Thymus (tissue), 11 donors: Measurements from ENCODE around the gene ZNF780A. TPM values are rescaled to one million over a fixed set of nuclear protein-coding genes. Genes with fewer than 3 reads are reported as not detected.

Experiments used
- DNase-seq, 9 donors: peaks; one replicate each; pipeline ENCODE4 v3.0.0-alpha.2; 2013; ENCODE audit warnings: low spot score in 9 of 9, low read depth in 6 of 9, missing footprints in 1 of 9
- H3K27ac ChIP-seq, 2 donors: one replicate each; pipeline ENCODE4 v1.5.1; 2013; ENCODE audit warnings: control low read depth in 1 of 2, low read depth in 1 of 2, low read length in 1 of 2, mild to moderate bottlenecking in 1 of 2, moderate library complexity in 1 of 2
- H3K27me3 ChIP-seq, 2 donors: one replicate each; pipeline ENCODE4 v1.5.1; 2013; ENCODE audit warnings: low read length in 1 of 2; ENCODE audit not compliant: control insufficient read depth in 2 of 2, insufficient read depth in 1 of 2
- H3K36me3 ChIP-seq, 2 donors: one replicate each; pipeline ENCODE4 v1.5.1; 2013; ENCODE audit warnings: low read length in 1 of 2, mild to moderate bottlenecking in 1 of 2, moderate library complexity in 1 of 2; ENCODE audit not compliant: control insufficient read depth in 2 of 2, insufficient read depth in 2 of 2
- H3K4me1 ChIP-seq, 2 donors: one replicate each; pipeline ENCODE4 v1.5.1; 2013; ENCODE audit warnings: low read length in 2 of 2; ENCODE audit not compliant: control insufficient read depth in 2 of 2, insufficient read depth in 2 of 2
- H3K4me3 ChIP-seq, 2 donors: one replicate each; pipeline ENCODE4 v1.5.1; 2013; ENCODE audit warnings: low read length in 2 of 2, control low read depth in 1 of 2, mild to moderate bottlenecking in 1 of 2
- H3K9me3 ChIP-seq, 2 donors: one replicate each; pipeline ENCODE4 v1.5.1; 2013; ENCODE audit warnings: low read length in 1 of 2, mild to moderate bottlenecking in 1 of 2; ENCODE audit not compliant: control insufficient read depth in 2 of 2, insufficient read depth in 1 of 2
- whole genome bisulfite sequencing: extraction: QIAGEN DNeasy Blood & Tissue Kit; methylation state at CpG from one replicate; pipeline ENCODE4 v1.1.7; 2013; 5-methylcytosine and 5-hydroxymethylcytosine counted together
- polyA plus RNA-seq: library from polyadenylated mRNA; stranded (reverse); fragments of 200-250 nt; gene quantifications from one replicate; pipeline ENCODE4 v1.2.3, GENCODE V29; 2013
- total RNA-seq: library from RNA; stranded (reverse); fragments of 120-200 nt; gene quantifications from one replicate; pipeline ENCODE4 v1.2.4, GENCODE V29; 2013
- donor health status: healthy.

The ZNF780A gene
- total and polyA plus RNA-seq, 2 donors, result 13.2 to 30.0 TPM

DNA sequence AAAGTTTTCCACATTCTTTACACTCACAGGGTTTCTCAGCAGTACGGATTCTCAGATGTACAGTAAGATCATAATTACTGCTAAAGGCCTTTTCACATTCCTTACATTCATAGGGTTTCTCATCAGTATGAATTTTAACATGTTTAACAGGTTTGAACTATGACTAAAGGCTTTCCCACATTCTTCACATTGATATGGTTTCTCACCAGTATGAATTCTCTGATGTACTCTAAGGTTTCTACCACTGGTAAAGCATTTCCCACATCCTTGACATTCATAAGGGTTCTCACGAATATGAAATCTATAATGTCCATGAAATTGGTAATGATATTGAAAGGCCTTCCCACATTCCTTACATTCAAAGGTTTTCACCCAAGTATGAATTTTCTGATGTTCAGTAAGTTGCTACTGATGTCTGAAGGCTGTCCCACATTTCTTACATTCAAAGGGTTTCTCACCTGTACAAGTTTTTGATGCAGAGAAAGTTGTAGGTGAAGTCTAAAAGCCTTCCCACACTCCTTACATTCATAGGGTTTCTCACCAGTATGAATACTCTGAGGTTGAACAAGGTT is 56.7 kb downstream of the ZNF780A start:
- H3K27ac ChIP-seq, result no peak overlapping the region
- 96% methylated on average over 2 of the region's 2 CpGs for WGBS
- H3K4me3 ChIP-seq, result no peak overlapping the region
- no peak for DNase-seq
- H3K36me3 ChIP-seq, result no peaks in the 10 kb centered on the region
- H3K4me1 ChIP-seq, result no peaks in the 10 kb centered on the region
- H3K9me3 ChIP-seq, result peaks cover 4 to 17% of the 10 kb centered on the region in 2 donors
- no peaks in the 10 kb centered on the region for H3K27me3 ChIP-seq

- Histone ChIP-seq H3K27me3 (no peaks in the 10 kb centered on the region), H3K4me1 (no peaks in the 10 kb centered on the region), H3K36me3 (no peaks in the 10 kb centered on the region), H3K4me3 (no peak overlapping the region), H3K27ac (no peak overlapping the region), H3K9me3 (peaks cover 7 to 32% of the 10 kb centered on the region in 2 donors)
- DNase-seq, result no peak
- 88% methylated on average over 5 of the region's 5 CpGs for WGBS
Measured at GRCh38 chr19:40026597-40026970, 64.2 kb downstream of the ZNF780A start.

GRCh38 chr19:40025938-40026596 is 64.7 kb downstream of the ZNF780A start:
- Histone ChIP-seq H3K4me3 (no peak overlapping the region), H3K9me3 (peaks cover 7 to 27% of the 10 kb centered on the region in 2 donors), H3K27ac (no peak overlapping the region), H3K4me1 (no peaks in the 10 kb centered on the region), H3K36me3 (no peaks in the 10 kb centered on the region), H3K27me3 (no peaks in the 10 kb centered on the region)
- 97% methylated on average over 4 of the region's 4 CpGs for WGBS
- DNase-seq, result no peak

- H3K36me3 ChIP-seq, result no peaks in the 10 kb centered on the region
- no peaks in the 10 kb centered on the region for H3K27me3 ChIP-seq
- WGBS, result 91% methylated on average over 3 of the region's 3 CpGs
- H3K4me3 ChIP-seq, result no peak overlapping the region
- H3K27ac ChIP-seq, result no peak overlapping the region
- peaks cover 5 to 22% of the 10 kb centered on the region in 2 donors for H3K9me3 ChIP-seq
- no peak for DNase-seq
- no peaks in the 10 kb centered on the region for H3K4me1 ChIP-seq
Measured at GRCh38 chr19:40023969-40024368, 66.8 kb downstream of the ZNF780A start.

Other genes with a start within 250 kb of the ZNF780A start
- gene FBL, start 244.6 kb downstream of the ZNF780A start, total RNA-seq, result 208 TPM
- gene FBL, start 244.6 kb downstream of the ZNF780A start, polyA plus RNA-seq, result 185 TPM
- 4.6 TPM for gene FCGBP, start 156.3 kb downstream of the ZNF780A start, total RNA-seq
- gene FCGBP, start 156.3 kb downstream of the ZNF780A start, polyA plus RNA-seq, result 7.7 TPM
- 79.3 TPM for gene PSMC4, start 119.8 kb downstream of the ZNF780A start, total RNA-seq
- 71.6 TPM for gene PSMC4, start 119.8 kb downstream of the ZNF780A start, polyA plus RNA-seq
- 4.3 TPM for gene ZNF546, start 93.9 kb downstream of the ZNF780A start, total RNA-seq
- gene ZNF546, start 93.9 kb downstream of the ZNF780A start, polyA plus RNA-seq, result 2.9 TPM
- gene ZNF780B, start 34.7 kb downstream of the ZNF780A start, total RNA-seq, result 12.4 TPM
- 10.7 TPM for gene ZNF780B, start 34.7 kb downstream of the ZNF780A start, polyA plus RNA-seq
- gene MAP3K10, start 100.5 kb upstream of the ZNF780A start, total RNA-seq, result 4.8 TPM
- gene MAP3K10, start 100.5 kb upstream of the ZNF780A start, polyA plus RNA-seq, result 10.8 TPM
- not detected for gene TTC9B, start 127.4 kb upstream of the ZNF780A start, total RNA-seq
- gene TTC9B, start 127.4 kb upstream of the ZNF780A start, polyA plus RNA-seq, result 0.11 TPM
- 0.05 TPM for gene CCNP, start 135.7 kb upstream of the ZNF780A start, total RNA-seq
- gene CCNP, start 135.7 kb upstream of the ZNF780A start, polyA plus RNA-seq, result 0.34 TPM
- gene AKT2, start 194.4 kb upstream of the ZNF780A start, total RNA-seq, result 48.9 TPM
- 110 TPM for gene AKT2, start 194.4 kb upstream of the ZNF780A start, polyA plus RNA-seq